Panc1 (cell line): ENCODE measurements around the gene RRP8.

ENCODE experiments used
- POLR2AphosphoS5 ChIP-seq: IDR thresholded peaks from 2 replicates; pipeline ENCODE4 v1.6.1; 2012; ENCODE audit warnings: mild to moderate bottlenecking, low read depth, low read length, moderate library complexity
- SIN3A ChIP-seq: IDR thresholded peaks from 2 replicates; pipeline ENCODE4 v1.6.1; 2012; ENCODE audit warnings: low read depth, mild to moderate bottlenecking, low read length, moderate library complexity, borderline replicate concordance; ENCODE audit not compliant: insufficient read depth
- TF ChIP-seq, protein P1 (sequence below): fragments of 450-650 bp; IDR thresholded peaks from 2 replicates; pipeline ENCODE4 v1.5.1; 2017; ENCODE audit warnings: mild to moderate bottlenecking

DNA sequence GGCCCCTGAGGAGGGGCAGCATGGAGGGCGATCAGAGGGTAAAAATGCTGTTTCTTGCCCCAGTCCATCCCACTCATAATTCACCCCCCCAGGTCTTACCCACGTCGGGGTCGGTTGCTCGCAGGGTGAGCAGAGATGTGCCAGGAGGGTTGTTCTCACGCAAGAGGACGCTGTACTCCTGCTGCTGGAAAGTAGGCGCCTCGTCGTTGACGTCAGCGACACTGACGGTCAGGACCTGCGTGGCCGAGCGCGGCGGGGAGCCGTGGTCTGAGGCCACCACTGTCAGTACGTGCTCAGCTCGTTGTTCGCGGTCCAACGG lies 26.1 kb upstream of the RRP8 start:
- TF ChIP-seq, protein P1, sequence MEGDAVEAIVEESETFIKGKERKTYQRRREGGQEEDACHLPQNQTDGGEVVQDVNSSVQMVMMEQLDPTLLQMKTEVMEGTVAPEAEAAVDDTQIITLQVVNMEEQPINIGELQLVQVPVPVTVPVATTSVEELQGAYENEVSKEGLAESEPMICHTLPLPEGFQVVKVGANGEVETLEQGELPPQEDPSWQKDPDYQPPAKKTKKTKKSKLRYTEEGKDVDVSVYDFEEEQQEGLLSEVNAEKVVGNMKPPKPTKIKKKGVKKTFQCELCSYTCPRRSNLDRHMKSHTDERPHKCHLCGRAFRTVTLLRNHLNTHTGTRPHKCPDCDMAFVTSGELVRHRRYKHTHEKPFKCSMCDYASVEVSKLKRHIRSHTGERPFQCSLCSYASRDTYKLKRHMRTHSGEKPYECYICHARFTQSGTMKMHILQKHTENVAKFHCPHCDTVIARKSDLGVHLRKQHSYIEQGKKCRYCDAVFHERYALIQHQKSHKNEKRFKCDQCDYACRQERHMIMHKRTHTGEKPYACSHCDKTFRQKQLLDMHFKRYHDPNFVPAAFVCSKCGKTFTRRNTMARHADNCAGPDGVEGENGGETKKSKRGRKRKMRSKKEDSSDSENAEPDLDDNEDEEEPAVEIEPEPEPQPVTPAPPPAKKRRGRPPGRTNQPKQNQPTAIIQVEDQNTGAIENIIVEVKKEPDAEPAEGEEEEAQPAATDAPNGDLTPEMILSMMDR, result no peak
- TF ChIP-seq POLR2AphosphoS5 (no peak), SIN3A (no peak)
